Measurements from ENCODE around the gene UBLCP1. TPM values are rescaled to one million over a fixed set of nuclear protein-coding genes. Genes with fewer than 3 reads are reported as not detected.

The UBLCP1 gene
- total RNA-seq, 2 donors from 2014 or later, result 15.6 to 18.8 TPM

DNA sequence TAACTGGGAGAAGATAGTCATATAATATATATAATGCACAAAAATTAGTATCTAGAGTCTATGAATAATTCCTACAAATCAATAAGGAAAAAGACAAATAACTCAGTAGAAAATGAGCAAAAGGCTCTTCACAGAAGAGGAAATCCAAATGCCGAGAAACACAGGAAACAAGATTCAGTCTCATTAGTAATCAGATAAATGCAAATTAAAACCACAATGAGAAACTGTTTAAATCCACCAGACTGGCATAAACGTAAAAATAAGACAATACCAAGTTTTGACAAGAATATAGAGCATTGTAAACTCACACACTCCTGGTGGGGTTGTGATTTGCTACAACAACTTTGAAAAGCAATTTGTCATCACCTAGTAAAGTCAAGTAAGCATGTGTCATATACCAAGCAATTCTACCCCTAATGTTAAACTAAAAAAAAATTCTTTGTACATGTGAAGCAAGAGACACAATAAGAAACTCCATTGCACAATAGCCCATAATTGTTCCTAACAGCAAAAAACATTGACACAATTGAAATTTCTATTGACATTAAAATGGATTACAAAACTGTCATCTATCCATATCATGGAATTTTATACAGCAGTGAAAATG lies 21.0 kb upstream of the UBLCP1 start:
- Histone ChIP-seq H3K36me3 (no peaks in the 10 kb centered on the region), H3K4me1 (ENCODE audit: control insufficient read depth in 1 of 2, low read depth in 2 of 2) (no peaks in the 10 kb centered on the region), H3K27ac (no peak overlapping the region), H3K4me3 (no peak overlapping the region), H3K27me3 (replicated peaks; ENCODE audit: insufficient read depth) (no peaks in the 10 kb centered on the region), H3K9me3 (no peaks in the 10 kb centered on the region)
- TF ChIP-seq, protein P1, sequence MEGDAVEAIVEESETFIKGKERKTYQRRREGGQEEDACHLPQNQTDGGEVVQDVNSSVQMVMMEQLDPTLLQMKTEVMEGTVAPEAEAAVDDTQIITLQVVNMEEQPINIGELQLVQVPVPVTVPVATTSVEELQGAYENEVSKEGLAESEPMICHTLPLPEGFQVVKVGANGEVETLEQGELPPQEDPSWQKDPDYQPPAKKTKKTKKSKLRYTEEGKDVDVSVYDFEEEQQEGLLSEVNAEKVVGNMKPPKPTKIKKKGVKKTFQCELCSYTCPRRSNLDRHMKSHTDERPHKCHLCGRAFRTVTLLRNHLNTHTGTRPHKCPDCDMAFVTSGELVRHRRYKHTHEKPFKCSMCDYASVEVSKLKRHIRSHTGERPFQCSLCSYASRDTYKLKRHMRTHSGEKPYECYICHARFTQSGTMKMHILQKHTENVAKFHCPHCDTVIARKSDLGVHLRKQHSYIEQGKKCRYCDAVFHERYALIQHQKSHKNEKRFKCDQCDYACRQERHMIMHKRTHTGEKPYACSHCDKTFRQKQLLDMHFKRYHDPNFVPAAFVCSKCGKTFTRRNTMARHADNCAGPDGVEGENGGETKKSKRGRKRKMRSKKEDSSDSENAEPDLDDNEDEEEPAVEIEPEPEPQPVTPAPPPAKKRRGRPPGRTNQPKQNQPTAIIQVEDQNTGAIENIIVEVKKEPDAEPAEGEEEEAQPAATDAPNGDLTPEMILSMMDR (IDR thresholded peaks at IDR 0.05), result no peak
- ATAC-seq (ENCODE audit: insufficient number of reproducible peaks, low FRiP score, low read depth), result no peak
- no peak for DNase-seq (ENCODE audit: low spot score)

DNA sequence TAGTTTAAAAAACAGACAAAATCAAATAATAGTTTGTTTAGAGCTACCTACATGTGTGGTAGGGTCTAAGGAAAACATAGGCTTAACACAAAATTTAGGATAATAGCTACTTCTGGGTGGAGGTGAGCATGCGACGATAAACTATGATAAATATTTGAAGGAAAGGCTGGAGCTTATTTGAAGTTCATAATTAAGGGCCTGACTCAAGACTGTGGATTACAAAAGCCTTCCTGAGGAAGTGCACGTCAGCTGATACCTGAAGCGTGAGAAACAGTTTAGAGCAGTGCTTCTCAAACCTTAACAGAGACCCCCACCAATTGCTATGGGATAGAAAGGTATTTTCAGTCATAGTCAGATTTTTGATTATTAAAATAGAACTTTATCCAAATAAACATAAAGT lies 20.4 kb upstream of the UBLCP1 start:
- Histone ChIP-seq H3K27me3 (replicated peaks; ENCODE audit: insufficient read depth) (no peaks in the 10 kb centered on the region), H3K36me3 (no peaks in the 10 kb centered on the region), H3K4me1 (ENCODE audit: control insufficient read depth in 1 of 2, low read depth in 2 of 2) (no peaks in the 10 kb centered on the region), H3K9me3 (no peaks in the 10 kb centered on the region), H3K27ac (no peak overlapping the region), H3K4me3 (no peak overlapping the region)
- TF ChIP-seq, protein P1 (IDR thresholded peaks at IDR 0.05), result no peak
- DNase-seq (ENCODE audit: low spot score) (no peak), ATAC-seq (ENCODE audit: insufficient number of reproducible peaks, low FRiP score, low read depth) (no peak)

DNA sequence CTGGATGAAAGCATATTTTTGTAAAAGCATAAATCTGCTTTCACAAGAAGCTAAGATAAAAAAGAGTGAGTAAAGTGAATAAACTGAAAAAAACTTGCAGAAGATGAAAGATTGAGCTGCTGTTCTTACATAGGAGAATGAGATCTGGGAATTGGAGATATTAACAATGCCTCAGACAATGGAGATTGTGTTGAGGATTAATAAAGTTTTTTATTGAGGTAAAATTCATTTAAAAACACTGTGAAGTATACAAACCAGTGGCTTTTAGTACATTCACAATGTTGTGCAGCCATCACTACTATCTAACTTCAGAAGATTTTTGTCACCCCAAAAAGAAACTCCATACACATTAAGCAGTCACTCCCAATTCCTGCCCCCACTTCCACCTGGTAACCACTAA lies 19.7 kb upstream of the UBLCP1 start:
- TF ChIP-seq, protein P1 (IDR thresholded peaks at IDR 0.05), result no peak
- H3K9me3 ChIP-seq, result no peaks in the 10 kb centered on the region
- H3K4me1 ChIP-seq (ENCODE audit: control insufficient read depth in 1 of 2, low read depth in 2 of 2), result no peaks in the 10 kb centered on the region
- H3K36me3 ChIP-seq, result no peaks in the 10 kb centered on the region
- H3K4me3 ChIP-seq, result no peak overlapping the region
- no peaks in the 10 kb centered on the region for H3K27me3 ChIP-seq (replicated peaks; ENCODE audit: insufficient read depth)
- DNase-seq (ENCODE audit: low spot score) (no peak), ATAC-seq (ENCODE audit: insufficient number of reproducible peaks, low FRiP score, low read depth) (no peak)
- no peak overlapping the region for H3K27ac ChIP-seq

DNA sequence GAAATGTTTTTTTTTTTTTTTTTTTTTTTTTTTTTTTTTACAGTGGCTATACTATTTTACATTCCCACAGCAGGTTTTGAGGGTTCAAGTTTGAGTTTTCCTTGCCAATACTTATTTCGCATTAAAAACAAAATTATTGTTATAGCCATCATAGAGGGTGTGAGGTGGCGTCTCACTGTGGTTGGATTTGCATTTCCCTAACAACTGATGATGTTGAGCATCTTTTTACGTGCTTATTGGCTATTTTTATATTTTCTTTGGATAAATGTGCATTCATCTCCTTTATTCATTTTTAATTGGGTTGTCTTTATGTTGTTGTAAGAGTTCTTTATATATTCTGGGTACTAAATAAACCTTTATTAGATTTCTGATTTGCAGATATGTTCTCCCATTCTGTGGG lies 18.9 kb upstream of the UBLCP1 start:
- H3K27ac ChIP-seq, result no peak overlapping the region
- H3K36me3 ChIP-seq, result no peaks in the 10 kb centered on the region
- H3K4me3 ChIP-seq, result no peak overlapping the region
- no peaks in the 10 kb centered on the region for H3K4me1 ChIP-seq (ENCODE audit: control insufficient read depth in 1 of 2, low read depth in 2 of 2)
- H3K9me3 ChIP-seq, result no peaks in the 10 kb centered on the region
- DNase-seq (ENCODE audit: low spot score) (no peak), ATAC-seq (ENCODE audit: insufficient number of reproducible peaks, low FRiP score, low read depth) (no peak)
- TF ChIP-seq, protein P1 (IDR thresholded peaks at IDR 0.05), result no peak
- no peaks in the 10 kb centered on the region for H3K27me3 ChIP-seq (replicated peaks; ENCODE audit: insufficient read depth)

DNA sequence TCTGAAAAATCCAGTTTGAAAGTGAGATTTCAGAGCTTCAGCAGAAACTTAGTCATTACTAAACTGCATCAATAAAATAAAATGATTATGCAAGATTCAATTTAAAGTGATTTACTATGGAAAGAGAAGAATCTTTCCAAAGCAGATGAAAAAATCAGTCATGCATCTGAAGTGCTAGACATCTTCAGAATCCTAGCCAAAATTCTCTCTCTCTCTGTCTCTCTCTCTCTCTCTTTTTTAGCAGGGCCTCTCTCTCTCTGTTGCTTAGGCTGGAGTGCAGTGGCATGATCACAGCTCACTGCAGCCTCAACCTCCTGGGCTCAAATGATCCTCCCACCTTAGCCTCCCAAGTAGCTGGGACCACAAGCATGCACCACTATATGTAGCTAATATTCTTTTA lies 18.2 kb upstream of the UBLCP1 start:
- H3K4me3 ChIP-seq, result no peak overlapping the region
- no peaks in the 10 kb centered on the region for H3K9me3 ChIP-seq
- no peak for ATAC-seq (ENCODE audit: insufficient number of reproducible peaks, low FRiP score, low read depth)
- H3K36me3 ChIP-seq, result no peaks in the 10 kb centered on the region
- no peak overlapping the region for H3K27ac ChIP-seq
- no peak for DNase-seq (ENCODE audit: low spot score)
- TF ChIP-seq, protein P1 (IDR thresholded peaks at IDR 0.05), result no peak
- no peaks in the 10 kb centered on the region for H3K4me1 ChIP-seq (ENCODE audit: control insufficient read depth in 1 of 2, low read depth in 2 of 2)
- H3K27me3 ChIP-seq (replicated peaks; ENCODE audit: insufficient read depth), result no peaks in the 10 kb centered on the region
